GM12874 (cell line): Measurements from ENCODE around the gene LRRC42.

Experiments
- TF ChIP-seq, protein P1 (sequence below): IDR thresholded peaks from 2 replicates; pipeline ENCODE4 v1.5.1; 2011; ENCODE audit warnings: low read depth, mild to moderate bottlenecking, control low read depth, low read length, moderate library complexity; ENCODE audit not compliant: insufficient read depth

LRRC42 gene

DNA sequence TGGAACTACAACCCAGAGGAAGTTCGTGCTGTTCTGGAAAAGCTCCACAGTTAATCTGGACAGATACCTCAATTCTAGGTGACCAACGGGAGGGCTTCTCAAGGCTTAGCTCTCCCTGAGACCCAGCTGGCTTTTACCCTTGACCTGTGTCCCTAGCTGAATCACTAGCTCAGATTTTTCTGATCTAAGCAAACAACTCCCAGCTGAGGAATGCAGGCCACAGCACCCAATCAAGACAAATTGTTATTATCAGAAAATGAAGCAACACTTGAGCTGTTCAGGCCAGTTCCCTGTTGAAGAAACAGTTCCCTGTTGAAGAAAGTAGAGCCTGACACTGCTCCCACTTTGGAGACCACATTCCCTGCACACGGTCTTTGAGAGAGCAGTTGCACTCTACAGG lies 36.2 kb upstream of the LRRC42 start:
- TF ChIP-seq, protein P1, sequence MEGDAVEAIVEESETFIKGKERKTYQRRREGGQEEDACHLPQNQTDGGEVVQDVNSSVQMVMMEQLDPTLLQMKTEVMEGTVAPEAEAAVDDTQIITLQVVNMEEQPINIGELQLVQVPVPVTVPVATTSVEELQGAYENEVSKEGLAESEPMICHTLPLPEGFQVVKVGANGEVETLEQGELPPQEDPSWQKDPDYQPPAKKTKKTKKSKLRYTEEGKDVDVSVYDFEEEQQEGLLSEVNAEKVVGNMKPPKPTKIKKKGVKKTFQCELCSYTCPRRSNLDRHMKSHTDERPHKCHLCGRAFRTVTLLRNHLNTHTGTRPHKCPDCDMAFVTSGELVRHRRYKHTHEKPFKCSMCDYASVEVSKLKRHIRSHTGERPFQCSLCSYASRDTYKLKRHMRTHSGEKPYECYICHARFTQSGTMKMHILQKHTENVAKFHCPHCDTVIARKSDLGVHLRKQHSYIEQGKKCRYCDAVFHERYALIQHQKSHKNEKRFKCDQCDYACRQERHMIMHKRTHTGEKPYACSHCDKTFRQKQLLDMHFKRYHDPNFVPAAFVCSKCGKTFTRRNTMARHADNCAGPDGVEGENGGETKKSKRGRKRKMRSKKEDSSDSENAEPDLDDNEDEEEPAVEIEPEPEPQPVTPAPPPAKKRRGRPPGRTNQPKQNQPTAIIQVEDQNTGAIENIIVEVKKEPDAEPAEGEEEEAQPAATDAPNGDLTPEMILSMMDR = no peak

DNA sequence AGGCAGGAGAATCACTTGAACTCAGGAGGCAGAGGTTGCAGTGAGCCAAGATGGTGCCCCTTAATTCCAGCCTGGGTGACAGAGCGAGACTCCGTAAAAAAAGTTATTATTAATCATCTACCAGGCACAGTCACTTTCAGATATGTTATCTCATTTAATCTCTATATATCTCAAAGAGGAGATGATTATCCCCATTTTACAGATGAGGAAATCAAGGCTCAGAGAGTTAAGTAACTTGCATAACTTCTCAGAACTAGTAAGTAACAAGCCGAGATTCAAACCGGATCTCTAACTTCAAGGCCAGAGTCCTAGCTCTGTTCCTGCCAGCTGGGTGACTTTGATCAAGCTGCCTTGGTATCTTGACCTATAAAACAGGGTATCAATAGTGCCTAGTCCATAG lies 34.7 kb upstream of the LRRC42 start:
- TF ChIP-seq, protein P1 = no peak

DNA sequence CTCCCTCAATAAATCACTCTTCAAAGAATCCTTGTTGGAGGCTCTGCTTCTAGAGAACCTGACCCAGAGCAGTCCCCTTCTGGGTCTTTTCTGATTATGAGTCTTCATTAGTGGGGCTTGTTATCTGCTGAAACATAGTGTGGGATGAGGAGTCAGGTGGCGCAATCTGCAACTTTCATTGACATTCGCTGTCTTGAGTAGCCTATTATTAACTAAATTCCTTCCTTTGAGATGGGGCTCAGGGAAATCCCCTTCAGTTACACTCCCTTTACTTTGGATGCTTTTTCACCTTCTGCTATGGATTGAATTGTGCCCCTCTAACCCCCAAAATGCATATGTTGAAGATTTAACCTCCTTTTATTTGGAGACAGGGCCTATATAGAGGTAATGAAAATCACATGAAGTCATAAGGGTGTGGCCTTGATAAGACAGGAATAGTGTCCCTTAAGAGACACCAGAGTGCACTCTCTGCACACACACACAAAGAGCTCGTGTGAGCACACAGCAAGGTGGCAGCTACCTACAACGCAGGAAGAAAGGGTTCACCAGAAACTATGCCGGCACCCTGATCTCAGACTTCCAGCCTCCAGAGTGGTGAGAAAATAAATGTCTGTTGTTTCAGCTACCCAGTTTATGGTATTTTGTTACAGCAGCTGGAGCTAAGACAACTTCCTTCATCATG lies 32.7 kb upstream of the LRRC42 start:
- TF ChIP-seq, protein P1 = no peak

DNA sequence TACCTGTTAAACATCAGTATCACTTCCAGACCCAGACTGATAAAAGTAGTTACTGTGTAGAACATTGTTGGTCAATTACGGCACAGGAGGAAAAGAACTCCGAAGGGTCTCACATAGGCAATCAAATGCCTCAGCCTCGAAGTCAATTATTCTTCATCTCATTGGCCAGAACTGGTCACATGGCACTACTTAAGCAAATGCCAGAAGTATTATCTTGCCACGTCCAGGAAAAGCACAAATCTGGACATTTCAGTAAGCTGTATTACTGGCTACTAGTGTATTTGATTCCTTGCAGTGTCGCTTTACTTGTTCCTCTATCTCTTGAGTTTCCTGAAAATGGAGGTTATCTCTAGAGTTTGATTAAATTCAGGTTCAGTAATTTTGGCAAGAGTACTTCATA lies 27.8 kb upstream of the LRRC42 start:
- TF ChIP-seq, protein P1 = no peak

DNA sequence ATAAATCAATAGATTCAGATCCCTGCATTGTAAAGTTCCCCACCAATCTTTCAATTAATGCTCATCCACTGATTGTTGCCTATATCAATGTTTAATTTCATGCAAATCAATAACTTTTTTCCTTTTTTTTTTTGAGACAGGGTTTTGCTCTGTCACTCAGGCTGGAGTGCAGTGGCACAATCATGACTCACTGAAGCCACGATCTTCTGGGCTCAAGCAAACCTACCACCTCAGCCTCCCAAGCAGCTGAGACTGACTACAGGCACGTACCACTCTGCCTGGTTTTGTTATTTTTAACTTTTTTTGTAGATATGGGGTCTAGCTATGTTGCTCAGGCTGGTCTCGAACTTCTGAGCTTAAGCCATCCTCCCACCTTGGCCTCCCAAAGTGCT lies 26.5 kb upstream of the LRRC42 start:
- TF ChIP-seq, protein P1 = no peak

DNA sequence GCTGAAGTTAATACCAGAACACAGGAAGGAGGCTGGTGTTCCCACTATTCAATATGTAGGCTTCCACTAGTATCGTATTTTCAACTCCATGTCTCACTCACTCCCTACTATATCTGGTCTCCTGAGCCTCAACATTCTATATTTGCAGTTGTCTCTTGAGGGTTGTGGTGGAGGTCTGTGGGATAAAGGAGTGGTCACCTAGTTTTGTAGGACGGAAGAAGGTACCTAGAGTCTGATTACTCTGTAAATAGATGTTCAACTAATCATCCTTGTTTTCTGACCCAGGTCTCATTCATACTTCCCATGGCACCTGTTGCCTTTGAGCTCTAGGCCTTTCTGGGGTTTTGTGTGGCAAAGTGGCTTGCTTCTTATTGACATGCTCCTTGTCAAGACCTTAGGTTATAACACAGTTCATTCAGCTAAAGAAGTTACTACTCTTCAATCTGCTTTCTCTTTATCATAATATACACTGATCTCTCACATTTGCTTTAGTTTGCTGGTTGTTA lies 18.7 kb upstream of the LRRC42 start:
- TF ChIP-seq, protein P1 = no peak

DNA sequence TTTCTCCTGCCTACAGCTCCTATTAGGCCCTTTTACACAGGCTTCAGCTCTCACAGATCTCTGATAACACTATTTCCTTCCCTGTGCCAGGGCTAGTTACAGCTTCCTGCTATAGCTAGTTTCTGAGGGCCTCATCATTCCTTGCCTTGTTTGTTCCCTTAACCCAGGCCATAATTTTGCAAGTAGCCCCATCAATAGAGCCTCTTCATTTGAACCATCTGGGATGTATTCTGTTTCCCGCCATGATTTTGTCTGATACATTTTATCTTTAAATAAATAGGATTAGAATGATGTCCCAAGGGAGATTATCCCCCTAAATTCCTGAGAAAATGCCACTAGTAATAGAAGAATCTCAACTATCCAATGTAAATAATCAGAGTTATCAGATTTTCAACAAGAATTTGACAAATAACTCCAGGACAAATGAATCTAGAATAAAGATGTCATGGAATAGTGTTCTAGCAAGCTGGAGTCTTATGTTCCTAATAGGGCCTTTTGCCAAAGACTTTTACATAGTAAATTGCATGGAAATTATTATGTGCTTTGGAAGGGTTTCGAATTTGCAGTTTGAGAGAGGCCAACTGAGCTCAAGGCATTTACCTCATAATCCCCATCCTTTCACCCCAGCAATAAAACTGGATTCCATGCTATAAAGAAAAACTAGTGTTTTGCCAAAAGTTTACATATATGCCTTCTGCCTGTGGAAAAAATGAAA lies 16.7 kb upstream of the LRRC42 start:
- TF ChIP-seq, protein P1 = no peak
